Stimulated activated CD8-positive, alpha-beta memory T cell treated with anti-CD3 and anti-CD28 coated beads, Interleukin-7, amount 100 ng/mL, for 48 hours (primary cell): ENCODE results near the gene DPP10.

Source experiments
- DNase-seq, 2 donors: peaks; one replicate each; pipeline ENCODE4 v3.0.0-alpha.2; 2020; ENCODE audit warnings: low read depth in 1 of 2; ENCODE audit errors: extremely low read depth in 1 of 2

DPP10 gene

DNA sequence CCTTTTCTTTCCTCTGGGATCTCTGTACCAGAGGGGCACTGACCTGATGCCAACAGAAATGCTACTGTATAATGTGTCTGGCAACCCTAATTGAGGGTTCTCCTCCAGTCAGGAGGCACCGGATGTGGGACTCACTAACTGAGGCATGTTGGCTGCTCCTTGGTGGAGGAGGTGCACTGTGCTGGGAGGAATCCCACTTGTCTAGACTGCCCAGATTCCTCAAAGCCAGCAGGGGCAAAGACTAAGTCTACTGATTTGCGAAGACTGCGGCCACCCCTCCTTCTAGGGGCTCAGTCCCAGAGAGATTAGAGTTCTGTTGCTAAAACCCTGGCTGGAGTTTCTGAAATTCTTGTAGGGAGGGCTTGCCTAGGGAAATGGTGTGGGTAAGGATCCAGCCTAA, 1192.1 kb downstream of the DPP10 start:
- DNase-seq: no peak

DNA sequence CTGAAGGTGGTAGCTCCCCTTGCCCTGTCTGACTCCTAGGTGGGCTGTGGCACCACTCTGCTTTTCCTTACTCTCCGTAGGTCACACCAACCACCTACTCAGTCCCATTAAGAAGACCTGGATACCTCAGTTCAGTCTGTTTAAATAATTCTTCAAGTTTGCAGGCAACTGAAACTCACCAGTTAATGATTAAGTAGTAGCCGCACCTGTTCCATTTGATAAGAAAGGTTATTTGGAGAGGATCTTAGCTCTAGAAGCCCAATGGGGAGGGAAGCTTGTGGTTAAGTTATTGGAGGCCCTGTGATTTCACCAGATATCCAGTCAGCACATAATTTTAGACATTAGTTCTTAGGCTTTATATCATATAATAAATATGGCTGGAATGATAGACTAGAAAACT, 1193.0 kb downstream of the DPP10 start:
- DNase-seq: no peak

DNA sequence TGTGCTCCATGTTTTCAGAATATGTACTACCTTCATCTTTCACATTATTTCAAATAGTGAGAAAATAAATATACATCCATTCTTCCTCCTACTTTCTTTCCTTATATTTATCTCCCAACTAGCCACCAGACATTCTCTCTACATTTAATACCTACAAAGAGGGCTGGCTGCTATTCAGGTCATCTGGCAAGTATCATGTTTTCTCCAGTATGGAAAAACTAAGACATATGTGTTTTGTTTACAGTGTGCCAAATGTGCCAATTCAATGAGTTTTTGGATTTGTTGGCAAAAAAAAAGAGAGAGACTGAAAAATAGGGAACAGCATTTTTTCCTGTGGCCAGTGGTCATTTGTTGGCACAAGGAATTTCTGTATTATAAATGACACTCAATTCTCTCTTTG, 1207.3 kb downstream of the DPP10 start:
- DNase-seq: no peak

DNA sequence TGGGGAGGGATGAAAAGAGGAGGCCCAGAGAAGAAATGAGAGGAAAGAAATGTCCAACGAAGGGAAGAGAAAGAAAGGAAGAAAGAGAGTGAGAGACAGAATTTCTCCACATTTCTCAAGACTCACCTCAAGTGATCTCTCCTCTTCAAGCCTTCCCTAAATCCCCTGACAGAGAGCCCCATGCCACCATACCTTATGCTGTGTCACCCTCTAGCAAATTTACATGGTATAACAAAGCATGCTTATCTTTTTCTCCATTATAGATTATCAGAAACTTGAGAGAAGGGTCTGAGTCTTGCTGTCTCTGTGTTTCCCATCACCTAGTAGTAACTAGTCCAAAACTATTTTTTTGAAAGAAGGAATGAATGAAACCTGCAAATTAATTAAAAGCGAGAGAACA, 1208.4 kb downstream of the DPP10 start:
- no peak for DNase-seq

DNA sequence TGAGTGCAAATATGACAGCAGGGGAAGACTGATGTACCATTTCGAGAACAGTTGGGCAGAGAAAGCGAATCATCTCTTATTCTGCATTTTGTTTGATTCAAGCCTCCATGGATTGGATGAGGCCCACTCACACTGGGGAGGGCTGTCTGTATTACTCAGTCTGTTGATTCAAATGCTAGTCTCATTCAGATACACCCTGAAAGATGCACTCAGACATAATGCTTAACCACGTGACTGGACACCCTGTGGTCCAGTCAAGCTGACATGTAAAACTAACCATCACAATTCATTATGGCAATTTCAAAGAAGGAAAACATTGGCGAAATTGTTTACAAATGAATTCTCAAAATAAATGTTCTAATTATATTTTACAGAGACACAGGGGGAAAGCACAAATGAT, 1210.2 kb downstream of the DPP10 start:
- no peak for DNase-seq

DNA sequence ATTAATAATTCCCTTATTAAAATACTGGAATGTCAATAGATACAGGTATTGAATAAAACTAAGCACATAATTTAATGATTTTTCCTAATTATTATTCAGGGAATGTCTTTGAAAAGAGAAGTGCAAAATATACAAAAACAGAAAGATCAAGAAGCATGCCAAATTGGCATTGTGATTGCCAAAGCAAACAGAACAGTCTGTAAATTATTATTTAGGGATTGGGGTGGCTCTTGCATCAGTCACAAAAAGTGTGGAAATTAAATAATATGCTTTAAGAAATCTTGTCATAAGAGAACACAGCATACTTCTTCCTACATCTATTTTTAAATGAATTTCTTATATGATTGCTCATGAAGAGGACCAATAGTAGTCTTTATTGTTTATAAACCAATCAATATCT, 1211.9 kb downstream of the DPP10 start:
- no peak for DNase-seq

DNA sequence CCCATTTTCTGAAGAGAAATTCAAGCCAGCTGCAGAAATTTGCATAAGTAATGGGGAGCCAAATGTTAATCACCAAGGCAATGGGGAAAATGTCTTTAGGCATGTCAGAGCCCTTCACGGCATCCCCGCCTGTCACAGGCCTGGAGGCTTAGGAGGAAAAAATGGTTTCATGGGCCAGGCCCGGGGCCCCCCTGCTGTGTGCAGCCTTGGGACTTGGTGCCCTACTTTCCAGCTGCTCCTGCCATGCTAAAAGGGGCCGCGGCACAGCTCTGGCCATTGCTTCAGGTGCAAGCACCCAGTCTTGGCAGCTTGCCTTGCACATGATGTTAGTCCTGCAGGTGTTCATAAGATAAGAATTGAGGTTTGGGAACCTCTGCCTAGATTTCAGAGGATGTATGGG, 1235.7 kb downstream of the DPP10 start:
- DNase-seq: no peak

DNA sequence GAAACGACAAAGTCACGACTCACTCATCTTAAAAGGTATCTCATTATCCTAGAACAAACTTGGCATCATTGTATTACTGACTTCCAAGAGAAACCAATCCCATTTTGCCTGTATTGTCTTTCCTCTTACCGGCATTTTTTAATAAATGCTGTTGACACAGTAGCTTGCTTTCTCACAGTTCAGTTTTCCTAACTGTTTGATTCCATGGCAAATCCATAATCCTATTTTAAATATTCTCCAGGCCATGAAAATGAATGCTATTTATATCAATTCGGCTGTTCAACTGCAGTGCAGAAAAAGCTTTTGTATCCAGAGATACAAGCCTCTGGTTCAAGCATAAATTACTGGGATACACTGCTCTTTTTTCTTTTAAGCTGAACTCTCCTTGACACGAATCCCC, 1241.9 kb downstream of the DPP10 start:
- DNase-seq: no peak

DNA sequence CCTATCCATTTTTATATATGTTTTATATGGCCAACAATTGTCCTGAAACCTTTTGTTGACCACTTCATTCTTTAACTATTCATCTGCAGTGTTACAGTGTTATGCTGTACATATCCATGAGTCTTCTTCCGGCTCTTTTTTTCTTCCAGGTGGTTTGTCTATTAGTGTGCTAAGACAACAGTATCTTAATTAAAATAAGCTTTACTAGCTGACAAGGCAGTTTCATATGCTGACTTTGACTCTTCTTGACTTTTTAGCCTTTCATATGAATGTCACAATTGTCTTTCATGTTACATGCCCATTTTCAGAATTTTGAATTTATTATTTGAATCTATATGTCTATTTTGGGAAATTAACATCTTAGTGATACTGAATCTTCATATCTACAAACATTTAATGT, 1249.0 kb downstream of the DPP10 start:
- no peak for DNase-seq

DNA sequence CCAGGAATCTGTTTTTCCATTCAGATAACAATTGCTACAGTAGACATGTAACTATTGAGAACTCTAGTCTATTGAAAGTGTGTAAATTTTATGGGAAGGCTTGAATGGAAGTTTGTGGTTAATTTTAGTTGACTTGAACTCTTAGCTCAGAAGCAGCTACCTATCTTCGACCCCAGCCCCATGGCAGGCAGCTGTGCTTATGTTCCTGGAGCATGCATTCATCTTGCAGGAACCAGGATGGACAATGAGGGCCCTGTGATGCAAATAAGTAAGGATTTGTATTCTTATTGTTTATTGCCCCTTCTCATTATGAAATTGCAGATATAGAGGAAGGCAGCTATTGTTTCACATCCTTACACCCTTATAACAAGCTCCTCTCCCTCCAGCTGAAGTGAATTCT, 1252.2 kb downstream of the DPP10 start:
- DNase-seq: no peak

DNA sequence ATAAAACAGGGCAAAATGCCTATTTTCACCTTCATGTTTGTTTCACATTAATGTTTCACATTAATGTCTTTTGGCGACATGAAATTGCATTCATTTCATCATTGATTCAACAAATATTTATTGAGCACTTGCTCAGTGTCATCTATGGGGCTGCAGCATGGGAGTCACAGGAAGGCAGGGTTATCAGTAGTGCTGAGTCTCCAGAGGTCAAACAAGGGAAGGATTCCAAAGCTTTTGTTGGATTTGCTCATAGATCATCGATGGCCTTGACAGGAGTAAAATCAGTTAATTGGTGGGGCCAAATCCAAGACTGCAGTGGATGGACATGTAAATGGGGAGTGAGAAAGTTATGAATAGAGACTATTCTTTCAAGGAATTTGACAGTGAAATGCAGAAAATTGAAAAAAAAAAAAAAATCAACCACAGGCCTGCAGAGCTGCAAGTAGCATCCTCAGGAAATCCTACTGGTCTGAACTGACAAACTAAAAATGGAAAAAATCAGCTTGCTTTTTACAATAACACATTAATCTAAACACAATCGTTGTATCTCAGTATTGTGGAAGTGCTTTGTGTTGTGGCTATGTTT, 1290.8 kb downstream of the DPP10 start:
- DNase-seq: no peak

DNA sequence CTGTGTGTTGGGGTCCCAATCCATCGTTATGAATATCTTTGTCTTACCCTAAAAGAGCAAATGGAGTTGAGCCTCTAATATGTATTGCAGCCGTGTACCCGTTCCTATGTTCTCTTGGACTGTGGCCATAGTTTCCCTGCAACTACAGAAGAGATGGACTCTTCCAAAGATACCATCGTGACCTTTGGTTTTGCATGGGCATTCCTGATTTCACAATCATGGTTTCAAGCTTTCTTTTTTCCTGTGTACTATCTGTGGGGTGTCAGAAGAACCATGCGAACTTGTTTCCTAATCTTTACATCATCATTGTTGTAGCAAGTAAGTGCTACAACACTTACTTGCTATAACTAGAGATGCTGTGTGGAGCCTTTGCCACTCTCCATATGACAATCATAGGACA, 1295.7 kb downstream of the DPP10 start:
- no peak for DNase-seq

DNA sequence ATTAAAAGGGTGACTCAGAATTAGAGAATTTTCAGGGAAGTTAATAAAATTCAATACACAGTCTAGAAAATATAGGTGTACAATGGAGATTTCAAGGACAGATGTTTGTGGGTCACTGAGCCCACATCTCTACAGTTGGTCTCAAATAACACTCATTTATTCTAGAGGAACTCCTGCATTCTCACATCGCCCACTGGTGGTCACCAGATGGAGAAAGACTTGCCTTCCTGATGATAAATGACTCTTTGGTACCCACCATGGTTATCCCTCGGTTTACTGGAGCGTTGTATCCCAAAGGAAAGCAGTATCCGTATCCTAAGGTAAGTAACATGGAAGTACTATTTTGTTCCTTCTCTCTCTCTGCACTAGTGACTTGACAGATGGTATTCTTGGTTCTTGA, 1297.1 kb downstream of the DPP10 start:
- no peak for DNase-seq

DNA sequence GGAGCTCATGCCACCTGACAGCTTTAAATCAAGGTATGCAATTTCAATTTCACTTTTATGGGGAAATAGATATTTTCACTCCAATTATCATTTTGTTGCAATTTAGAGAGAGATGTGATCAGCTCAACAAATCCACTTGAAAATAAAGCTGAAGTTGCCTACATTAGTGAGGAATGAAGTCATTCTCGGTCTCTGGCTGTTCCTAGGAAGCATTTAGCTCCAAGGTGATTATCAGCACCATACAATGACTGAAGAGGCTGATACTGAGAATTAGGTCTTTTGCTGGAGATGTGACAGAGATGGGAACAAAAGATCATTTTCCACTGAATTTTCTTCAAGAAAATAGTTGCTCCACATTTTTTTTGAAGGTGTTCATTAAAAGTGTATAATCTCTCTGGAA, 1303.7 kb downstream of the DPP10 start:
- no peak for DNase-seq

DNA sequence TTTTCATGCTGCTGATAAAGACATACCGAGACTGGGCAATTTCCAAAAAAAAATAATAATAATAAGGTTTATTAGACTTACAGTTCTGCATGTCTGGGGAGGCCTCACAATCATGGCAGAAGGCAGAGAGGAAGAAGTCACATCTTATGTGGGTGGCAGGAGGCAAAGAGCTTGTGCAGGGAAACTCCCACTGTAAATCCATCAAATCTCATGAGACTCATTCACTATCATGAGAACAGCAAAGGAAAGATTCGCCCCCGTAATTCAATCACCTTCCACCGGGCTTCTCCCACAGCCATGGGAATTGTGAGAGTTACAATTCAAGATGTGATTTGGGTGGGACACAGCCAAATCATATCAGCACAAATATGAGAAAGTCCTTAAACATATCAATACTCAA, 1314.8 kb downstream of the DPP10 start:
- DNase-seq: no peak

DNA sequence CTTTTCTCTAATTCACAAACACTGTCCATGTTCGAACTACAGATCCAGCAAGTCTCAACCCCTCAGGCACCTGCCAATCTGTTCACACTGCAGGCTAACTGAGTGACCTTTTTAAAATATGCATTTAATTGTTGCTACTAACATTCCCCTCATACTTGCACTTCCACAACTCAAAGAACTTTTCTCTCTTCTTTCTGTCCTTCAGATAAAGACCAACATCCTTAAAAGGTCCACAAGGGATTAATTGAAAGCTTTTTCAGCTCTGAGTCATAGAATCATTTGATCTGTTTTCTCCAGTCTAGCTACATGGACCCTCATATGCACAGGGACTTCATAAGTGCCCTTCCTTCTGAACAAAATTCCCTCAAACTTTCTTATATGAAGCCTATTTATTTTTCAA, 1321.2 kb downstream of the DPP10 start:
- no peak for DNase-seq

DNA sequence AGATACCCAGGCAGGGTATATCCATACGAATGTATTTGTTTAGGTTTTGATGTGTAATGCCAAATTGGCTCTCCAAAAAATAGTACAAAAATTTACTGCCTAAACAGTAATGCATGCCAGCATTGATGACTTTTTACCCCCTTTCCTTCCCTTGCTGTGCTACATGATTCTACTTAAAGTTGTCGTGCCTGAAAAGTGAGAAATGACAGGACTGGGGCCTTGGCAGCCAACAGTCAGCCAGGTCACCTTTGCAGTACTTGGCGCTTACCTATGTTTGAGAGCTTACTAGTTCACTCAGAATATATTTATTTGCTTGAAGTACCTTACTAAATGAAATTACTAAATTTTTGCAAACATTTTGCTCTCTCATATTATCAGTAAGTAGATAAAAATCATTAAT, 1329.1 kb downstream of the DPP10 start:
- DNase-seq: no peak

DNA sequence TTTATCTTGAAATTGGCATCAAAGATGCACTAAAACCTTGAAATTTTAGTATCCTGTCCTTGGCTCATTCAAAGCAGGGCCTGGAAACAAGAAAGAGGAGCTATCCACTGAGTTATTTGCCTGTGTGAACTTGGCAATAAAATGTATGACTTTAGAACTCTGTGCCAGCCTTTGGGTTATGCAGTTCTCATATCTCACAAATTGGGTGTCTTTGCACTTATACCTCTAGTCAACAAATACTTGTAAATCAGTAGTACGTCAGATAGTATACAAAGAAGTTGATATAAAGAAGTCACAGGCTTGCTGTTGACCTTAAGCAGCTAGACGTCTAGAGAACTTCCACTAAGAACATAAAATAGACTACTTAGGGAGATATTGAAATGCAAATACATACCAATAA, 1331.9 kb downstream of the DPP10 start:
- DNase-seq: no peak

DNA sequence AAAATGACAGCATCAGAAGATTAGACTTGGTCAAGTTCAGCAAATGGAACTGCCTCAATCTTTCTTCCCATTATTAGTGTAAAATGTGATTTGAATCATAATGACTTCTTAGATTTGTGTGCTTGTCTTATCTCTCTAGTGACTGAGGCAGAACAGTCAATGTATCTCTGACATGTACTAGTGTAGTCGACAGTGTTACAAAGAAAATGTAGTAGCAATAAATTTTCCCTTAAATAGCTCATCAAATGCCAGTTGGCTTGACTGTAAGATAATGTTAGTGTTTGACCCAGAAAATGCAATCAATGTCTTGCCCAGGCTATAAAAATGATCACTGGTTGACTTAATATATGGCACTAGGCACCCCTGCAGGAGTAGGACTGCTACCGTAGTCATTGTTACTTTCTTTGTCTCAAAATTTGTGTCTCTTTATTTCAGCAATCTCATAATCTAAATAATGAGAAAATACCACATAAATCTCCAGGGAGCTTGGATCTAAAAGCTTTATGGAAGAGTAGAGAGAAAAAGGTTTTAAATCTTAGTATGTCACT, 1336.7 kb downstream of the DPP10 start:
- DNase-seq: no peak

DNA sequence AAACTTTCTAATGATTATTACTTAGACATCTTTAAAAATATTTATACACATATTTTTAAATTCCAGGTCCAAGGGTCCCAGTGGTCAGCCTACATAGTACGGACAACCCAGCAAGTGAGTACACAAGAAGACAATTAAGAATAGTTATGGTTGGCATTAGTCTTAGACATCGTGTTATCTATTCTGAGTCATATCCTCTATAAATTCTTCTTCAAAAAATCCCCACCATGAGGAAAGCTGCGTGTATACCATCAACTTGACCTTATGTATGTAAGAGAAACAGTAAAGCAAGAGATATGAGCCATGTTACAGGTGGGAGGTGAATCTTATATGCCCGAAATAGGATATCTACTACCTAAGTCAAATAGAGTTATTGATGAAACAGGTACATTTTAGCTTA, 1339.8 kb downstream of the DPP10 start:
- DNase-seq: no peak

DNA sequence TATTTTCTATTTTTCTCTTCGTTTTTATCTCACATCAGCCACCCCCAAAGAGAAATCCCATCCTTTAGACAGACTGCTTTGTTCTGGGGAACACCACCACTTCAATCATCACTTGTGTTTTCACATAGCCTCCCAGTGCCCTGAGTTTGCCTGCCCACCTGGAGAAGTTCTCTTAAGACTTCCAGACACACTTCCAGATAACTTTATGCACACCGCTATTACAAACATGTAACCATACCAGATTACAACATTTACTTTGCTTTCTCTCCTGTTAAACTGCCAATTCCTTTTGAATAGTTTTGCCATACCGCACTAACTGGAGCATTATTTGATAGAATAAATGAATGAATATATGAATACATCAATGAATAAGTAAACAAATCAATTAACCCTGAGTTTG, 1353.6 kb downstream of the DPP10 start:
- no peak for DNase-seq

DNA sequence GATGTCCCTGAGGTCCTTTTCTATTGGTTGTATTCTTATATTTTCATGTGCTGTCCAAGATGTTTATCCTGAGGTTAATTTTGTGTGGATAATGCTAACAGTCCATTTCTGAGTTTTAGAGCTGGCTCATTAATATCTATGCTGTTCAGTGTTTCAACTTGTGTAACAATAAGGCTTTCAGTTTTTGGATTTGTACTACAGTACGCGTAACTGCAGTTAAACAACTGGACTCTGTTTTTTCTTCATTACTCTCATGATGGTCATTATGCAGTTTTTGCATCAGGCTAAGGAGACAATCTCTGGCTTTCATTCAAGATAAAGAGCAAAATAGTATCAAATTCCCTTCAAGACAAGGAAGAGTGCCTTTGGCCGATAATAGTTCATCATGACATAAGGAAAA, 1364.8 kb downstream of the DPP10 start:
- no peak for DNase-seq

DNA sequence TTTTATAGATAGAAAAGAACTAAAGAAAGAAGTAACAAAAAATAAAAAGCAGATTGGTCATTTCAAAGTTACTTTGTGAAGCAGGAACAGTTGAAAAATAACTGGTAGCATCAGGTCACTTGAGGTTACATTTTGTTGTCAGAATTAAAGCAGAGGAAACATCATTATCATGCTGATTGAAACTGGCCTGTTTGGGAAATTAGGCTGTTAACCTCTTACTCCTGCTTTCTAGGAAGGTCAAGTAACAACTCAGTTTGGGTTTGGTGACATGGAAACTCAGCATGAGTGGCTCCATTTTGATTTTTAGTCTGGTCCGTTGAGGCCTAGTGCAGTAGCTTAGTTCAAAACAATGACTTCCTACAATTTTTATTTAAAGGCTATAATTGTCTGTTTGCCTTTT, 1383.5 kb downstream of the DPP10 start:
- no peak for DNase-seq
